Psoas muscle (tissue), 8 donors: Measurements from ENCODE around the gene MMP24. TPM values are rescaled to one million over a fixed set of nuclear protein-coding genes. Genes with fewer than 3 reads are reported as not detected.
"Not testable (repeated sequence)": the region's sequence is repeated elsewhere in the genome, so short reads cannot be mapped to it uniquely, and the experiment has no call there.

Source experiments
- ATAC-seq, 4 donors: fragments of 200-7000 bp; cut with Tn5 transposase; one replicate each; pipeline ENCODE4 v1.9.1; 2020; ENCODE audit warnings: moderate library complexity in 3 of 4, mild to moderate bottlenecking in 2 of 4
- DNase-seq, 2 donors: peaks; one replicate each; pipeline ENCODE4 v3.0.0-alpha.2; 2020
- H3K27ac ChIP-seq: fragments of 200-600 bp; one replicate; pipeline ENCODE4 v1.8.0; 2022
- H3K27me3 ChIP-seq, 3 donors: fragments of 200-600 bp in 1 of 3; one replicate each; pipeline versions ENCODE4 v1.6.1 to v1.8.0; 2013 to 2022; ENCODE audit warnings: low read length in 2 of 3, mild to moderate bottlenecking in 2 of 3, moderate library complexity in 1 of 3; ENCODE audit not compliant: insufficient read depth in 3 of 3
- H3K36me3 ChIP-seq, 2 donors: fragments of 200-600 bp in 1 of 2; one replicate each; pipeline versions ENCODE4 v1.6.1 to v1.8.0; 2013 to 2022; ENCODE audit warnings: low read depth in 1 of 2, mild to moderate bottlenecking in 1 of 2, moderate library complexity in 1 of 2; ENCODE audit not compliant: insufficient read depth in 1 of 2
- H3K4me1 ChIP-seq: fragments of 200-600 bp; one replicate; pipeline ENCODE4 v1.8.0; 2022
- H3K4me3 ChIP-seq: fragments of 200-600 bp; one replicate; pipeline ENCODE4 v1.8.0; 2022; ENCODE audit warnings: mild to moderate bottlenecking
- H3K9me3 ChIP-seq: fragments of 200-600 bp; one replicate; pipeline ENCODE4 v1.8.0; 2022
- CTCF ChIP-seq: fragments of 200-600 bp; IDR thresholded peaks from one replicate; pipeline ENCODE4 v1.8.0; 2022; ENCODE audit warnings: antibody characterized with exemption
- WGBS, 3 donors: extraction: QIAGEN DNeasy Blood & Tissue Kit; methylation state at CpG; one replicate each; pipeline versions ENCODE4 v1.1.6 to v1.1.7; 2013; 5-methylcytosine and 5-hydroxymethylcytosine counted together
- intact Hi-C, 2 donors: fragments of 100-400 bp; cut with DNase I; formaldehyde crosslinking; loops; one replicate each; pipeline versions ENCODE4 v1.11.0 to v1.14.2; 2022
- polyA plus RNA-seq, 3 donors: library from polyadenylated mRNA; stranded (reverse); fragments of 200-250 nt; gene quantifications; one replicate each; pipeline ENCODE4 v1.2.3, GENCODE V29; 2013
- total RNA-seq, 4 donors: library from RNA; stranded (reverse); fragmentation: NEBNext Ultra II Directional in 2 of 4; extraction: Animal tissue kit (Norgen Biotek cat#: 25700) in 2 of 4; gene quantifications; one replicate each; pipeline versions ENCODE4 v1.2.1 to v1.2.4, GENCODE V29; 2021 to 2023
- donor health status: healthy with polysubstance abuse.
- donor health status: DM: no; HTN: no; CAD: no; lungs with moderate emphysema.
- donor health status: Bipolar disorder and iron deficiency.
- donor health status: healthy.
- donor health status: DM: yes; HTN: yes; CAD: no.
- donor health status: DM: no; HTN: no; CAD: no.
- donor health status: DM: no; HTN: no; CAD: no.
- donor health status: DM: yes; HTN: yes; CAD: no.

Gene MMP24
- total and polyA plus RNA-seq, 7 donors = 0.01 to 0.27 (median 0.12) TPM; not detected in 1

DNA sequence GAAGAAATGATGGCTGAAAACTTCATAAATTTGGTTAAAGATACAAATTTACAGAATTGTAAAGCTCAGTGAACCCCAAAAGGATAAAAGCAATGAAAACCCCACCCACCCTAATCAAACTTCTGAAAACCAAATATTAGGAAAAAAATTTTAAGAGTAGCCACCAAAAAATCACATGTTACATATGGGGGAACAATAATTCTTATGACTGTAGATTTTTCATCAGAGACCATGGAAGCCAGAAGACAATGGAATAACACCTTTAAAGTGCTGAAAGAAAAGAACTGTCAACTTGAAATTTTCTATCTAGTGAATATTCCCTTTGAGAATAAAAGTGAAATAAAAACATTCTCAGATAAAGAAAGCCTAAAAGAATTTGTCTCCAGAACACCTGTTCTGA lies 30.2 kb upstream of the MMP24 start:
- no peak overlapping the region for H3K4me3 ChIP-seq
- H3K9me3 ChIP-seq = peaks cover 12% of the 10 kb centered on the region
- H3K27me3 ChIP-seq = no peaks in the 10 kb centered on the region
- TF ChIP-seq CTCF = no peak
- ATAC-seq (no peak), DNase-seq (no peak)
- intact Hi-C loops = no loop called here
- H3K4me1 ChIP-seq = no peaks in the 10 kb centered on the region
- no peak overlapping the region for H3K27ac ChIP-seq
- H3K36me3 ChIP-seq = no peaks in the 10 kb centered on the region

DNA sequence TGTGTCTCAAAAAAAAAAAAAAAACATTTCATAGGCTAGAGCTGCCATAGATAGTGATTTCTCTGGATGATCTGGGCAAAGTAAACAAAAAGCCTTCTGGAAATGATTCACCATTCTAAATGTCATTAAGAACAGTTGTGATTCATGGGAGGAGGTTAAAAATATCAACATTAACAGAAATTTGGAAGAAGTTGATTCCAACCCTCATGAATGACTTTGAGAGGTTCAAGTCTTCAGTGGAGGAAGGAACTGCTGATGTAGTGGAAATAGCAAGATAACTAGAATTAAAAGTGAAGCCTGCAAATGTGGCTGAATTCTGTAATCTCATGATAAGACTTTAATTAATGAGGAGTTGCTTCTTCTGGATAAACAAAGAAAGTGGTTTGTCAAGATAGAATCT lies 26.8 kb upstream of the MMP24 start:
- Histone ChIP-seq H3K4me3 (no peak overlapping the region), H3K27ac (no peak overlapping the region), H3K36me3 (no peaks in the 10 kb centered on the region), H3K9me3 (peaks cover 12% of the 10 kb centered on the region), H3K27me3 (no peaks in the 10 kb centered on the region), H3K4me1 (no peaks in the 10 kb centered on the region)
- DNase-seq = no peak
- TF ChIP-seq CTCF = no peak
- intact Hi-C loops = no loop called here
- ATAC-seq = no peak

GRCh38 chr20:35200267-35200666 lies 26.2 kb upstream of the MMP24 start:
- Histone ChIP-seq H3K36me3 (no peaks in the 10 kb centered on the region), H3K27ac (no peak overlapping the region), H3K9me3 (peaks cover 12% of the 10 kb centered on the region), H3K4me1 (no peaks in the 10 kb centered on the region), H3K4me3 (no peak overlapping the region), H3K27me3 (no peaks in the 10 kb centered on the region)
- WGBS, 3 donors = 91 to 97% (median 97%) methylated on average over 1 of the region's 1 CpG
- DNase-seq (no peak), ATAC-seq (no peak)
- no peak for TF ChIP-seq CTCF
- intact Hi-C loops = no loop called here

- H3K36me3 ChIP-seq, H3K4me1 ChIP-seq, H3K27me3 ChIP-seq, intact Hi-C loops, DNase-seq, H3K4me3 ChIP-seq, H3K27ac ChIP-seq, H3K9me3 ChIP-seq, ATAC-seq: not testable (repeated sequence)
- 89 to 90% (median 90%) methylated on average over 5 of the region's 5 CpGs for WGBS, 3 donors
These were observed 25.0 kb upstream of the MMP24 start for GRCh38 chr20:35201467-35201866.

DNA sequence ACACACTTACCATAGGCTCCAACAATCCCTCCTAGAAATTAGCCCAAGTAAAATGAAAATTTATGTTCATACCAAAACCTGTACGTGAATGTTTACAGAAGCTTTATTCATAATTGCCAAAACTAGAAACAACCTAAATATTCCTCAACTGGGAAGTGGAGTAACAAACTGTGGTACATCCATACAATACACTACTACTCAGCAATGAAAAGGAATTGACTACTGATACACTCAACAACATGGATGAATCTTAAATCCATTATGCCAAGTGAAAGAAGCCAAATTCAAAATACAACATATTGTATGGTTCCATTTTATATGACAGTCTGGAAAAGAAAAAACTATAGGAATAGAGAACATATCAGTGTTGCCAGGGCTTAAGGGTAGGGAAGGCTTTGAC lies 19.7 kb upstream of the MMP24 start:
- intact Hi-C loops = loop anchor here (5.0 kb wide), 2 partner anchors 110 to 375 kb away; no protein-coding TSS in a partner anchor
- TF ChIP-seq CTCF = no peak
- Histone ChIP-seq H3K27ac (no peak overlapping the region), H3K36me3 (no peaks in the 10 kb centered on the region), H3K4me3 (no peak overlapping the region), H3K4me1 (peaks cover 6% of the 10 kb centered on the region), H3K9me3 (no peaks in the 10 kb centered on the region), H3K27me3 (no peaks in the 10 kb centered on the region)
- DNase-seq (no peak), ATAC-seq (no peak)
- WGBS, 3 donors = 90 to 100% (median 91%) methylated on average over 1 of the region's 1 CpG
